Measurements from ENCODE around the gene ABCD4.

- TF ChIP-seq EP300 (IDR thresholded peaks at IDR 0.05): no peak
- TF ChIP-seq CTCF (IDR thresholded peaks at IDR 0.05): no peak
- no peak for TF ChIP-seq POLR2AphosphoS5 (IDR thresholded peaks at IDR 0.05)
- TF ChIP-seq POLR2A (IDR thresholded peaks at IDR 0.05): no peak
Measured at GRCh38 chr14:74257941-74258763, 44.6 kb downstream of the ABCD4 start.

All from gastroesophageal sphincter (tissue), 3 donors.